H1 (cell line): ENCODE results near the gene TARBP2. TPM values are rescaled to one million over a fixed set of nuclear protein-coding genes. Genes with fewer than 3 reads are reported as not detected.

Source experiments
- CTCF ChIA-PET: fragments of 300-600 bp; sonication (Branson Sonifier 250); formaldehyde crosslinking; loops from one replicate; lab custom pipeline; 2021; ENCODE audit not compliant: partially characterized antibody; lab: Charles Lee
- POLR2A ChIA-PET: fragments of 300-600 bp; sonication (Branson Sonifier 250); formaldehyde crosslinking; loops from one replicate; lab custom pipeline; 2021; ENCODE audit warnings: inconsistent platforms; ENCODE audit not compliant: partially characterized antibody; lab: Charles Lee
- DNase-seq, 2 experiments: peaks; one replicate each; pipeline versions ENCODE4 v3.0.0 to v3.0.0-alpha.2; 2010 to 2022; ENCODE audit warnings: low spot score in 2 of 2, low read depth in 1 of 2, mixed read lengths in 1 of 2
- FAIRE-seq: peaks from 2 replicates; lab custom pipeline; 2011; peaks lifted over from hg19 to GRCh38; lab: Jason Lieb, UNC
- H2AFZ ChIP-seq: 2 replicates; pipeline ENCODE4 v1.8.1; 2012; ENCODE audit warnings: low read length, inconsistent platforms
- H2AK5ac ChIP-seq: 2 replicates; pipeline ENCODE4 v1.6.1; 2013; ENCODE audit warnings: low read depth, low read length
- H2BK120ac ChIP-seq: replicated peaks from 2 replicates; pipeline ENCODE3; 2013; ENCODE audit warnings: low read depth, low read length, inconsistent platforms
- H2BK12ac ChIP-seq: 2 replicates; pipeline ENCODE4 v1.6.1; 2013; ENCODE audit warnings: low read depth, low read length
- H2BK15ac ChIP-seq: 2 replicates; pipeline ENCODE4 v1.6.1; 2013; ENCODE audit warnings: low read length
- H2BK20ac ChIP-seq: 2 replicates; pipeline ENCODE4 v1.6.1; 2013; ENCODE audit warnings: low read length
- H2BK5ac ChIP-seq: 2 replicates; pipeline ENCODE4 v1.6.1; 2013; ENCODE audit warnings: low read depth, low read length
- H3K14ac ChIP-seq: 2 replicates; pipeline ENCODE4 v1.6.1; 2013; ENCODE audit warnings: inconsistent platforms; ENCODE audit not compliant: insufficient read length
- H3K18ac ChIP-seq: 2 replicates; pipeline ENCODE4 v1.6.1; 2013; ENCODE audit warnings: low read length; ENCODE audit errors: extremely low read depth
- H3K23ac ChIP-seq: 2 replicates; pipeline ENCODE4 v1.6.1; 2013; ENCODE audit warnings: inconsistent platforms; ENCODE audit not compliant: insufficient read length
- H3K23me2 ChIP-seq: 2 replicates; pipeline ENCODE4 v1.6.1; 2013; ENCODE audit warnings: low read depth, low read length
- H3K27ac ChIP-seq: 2 replicates; pipeline ENCODE4 v1.6.1; 2011; ENCODE audit warnings: low read depth, low read length, inconsistent platforms
- H3K27me3 ChIP-seq, 4 experiments: replicated peaks in 1 of 4; 1 replicate in 1 of 4; 2 replicates in 3 of 4; pipeline versions ENCODE4 v1.6.1 to v1.8.1; 2011 to 2013; ENCODE audit warnings: low read length in 3 of 4, mild to moderate bottlenecking in 3 of 4, inconsistent platforms in 2 of 4, mixed read lengths in 2 of 4, moderate library complexity in 1 of 4; ENCODE audit not compliant: control insufficient read depth in 3 of 4, insufficient read depth in 3 of 4; ENCODE audit errors: extremely low read depth in 1 of 4
- H3K36me3 ChIP-seq, 4 experiments: 2 replicates each; pipeline versions ENCODE4 v1.6.1 to v1.8.1; 2011 to 2013; ENCODE audit warnings: mild to moderate bottlenecking in 4 of 4, low read length in 3 of 4, moderate library complexity in 2 of 4, control low read depth in 1 of 4, inconsistent platforms in 1 of 4; ENCODE audit not compliant: insufficient read depth in 4 of 4, control insufficient read depth in 2 of 4
- H3K4ac ChIP-seq: replicated peaks from 2 replicates; pipeline ENCODE3; 2013; ENCODE audit warnings: low read length, low read depth, mixed read lengths, inconsistent platforms; ENCODE audit not compliant: insufficient read length
- H3K4me1 ChIP-seq, 4 experiments: replicated peaks in 1 of 4; 1 replicate in 1 of 4; 2 replicates in 3 of 4; pipeline versions ENCODE4 v1.6.1 to v1.8.1; 2011 to 2013; ENCODE audit warnings: low read length in 3 of 4, inconsistent platforms in 2 of 4, mixed read lengths in 1 of 4; ENCODE audit not compliant: insufficient read depth in 4 of 4, control insufficient read depth in 3 of 4
- H3K4me2 ChIP-seq, 2 experiments: 2 replicates each; pipeline versions ENCODE4 v1.6.1 to v1.8.1; 2011 to 2013; ENCODE audit warnings: low read depth in 2 of 2, low read length in 2 of 2, control low read depth in 1 of 2, inconsistent platforms in 1 of 2, mild to moderate bottlenecking in 1 of 2; ENCODE audit not compliant: insufficient read depth in 1 of 2
- H3K4me3 ChIP-seq, 4 experiments: fragments of 200-600, 300-600 bp in 1 of 4; sonication (generic), shearing (Covaris generic), sonication (Bioruptor Twin) in 1 of 4; 2 replicates each; pipeline versions ENCODE4 v1.5.1 to v1.8.1; 2011 to 2016; ENCODE audit warnings: low read length in 4 of 4, low read depth in 3 of 4, control low read depth in 2 of 4, inconsistent platforms in 2 of 4, mild to moderate bottlenecking in 2 of 4, mixed read lengths in 1 of 4, moderate library complexity in 1 of 4; ENCODE audit not compliant: insufficient read depth in 2 of 4; ENCODE audit errors: extremely low read depth in 1 of 4
- H3K56ac ChIP-seq: replicated peaks from 2 replicates; pipeline ENCODE3; 2013; ENCODE audit warnings: low read depth, mild to moderate bottlenecking, mixed read lengths, low read length, inconsistent platforms; ENCODE audit not compliant: insufficient read length
- H3K79me1 ChIP-seq: 2 replicates; pipeline ENCODE4 v1.6.1; 2013; ENCODE audit warnings: low read depth, low read length, control low read depth
- H3K79me2 ChIP-seq, 2 experiments: 2 replicates each; pipeline versions ENCODE4 v1.6.1 to v1.8.1; 2012 to 2013; ENCODE audit warnings: low read length in 2 of 2, mild to moderate bottlenecking in 2 of 2, inconsistent platforms in 1 of 2; ENCODE audit not compliant: insufficient read depth in 2 of 2, control insufficient read depth in 1 of 2
- H3K9ac ChIP-seq, 4 experiments: replicated peaks in 1 of 4; 1 replicate in 1 of 4; 2 replicates in 3 of 4; pipeline versions ENCODE4 v1.6.1 to v1.8.1; 2011 to 2013; ENCODE audit warnings: low read depth in 3 of 4, low read length in 3 of 4, control low read depth in 2 of 4, mild to moderate bottlenecking in 2 of 4, moderate library complexity in 2 of 4, inconsistent platforms in 1 of 4; ENCODE audit errors: extremely low read depth in 1 of 4
- H3K9me3 ChIP-seq, 2 experiments: 2 replicates each; pipeline versions ENCODE4 v1.6.1 to v1.8.1; 2012 to 2013; ENCODE audit warnings: mild to moderate bottlenecking in 2 of 2, moderate library complexity in 2 of 2, control low read depth in 1 of 2, inconsistent platforms in 1 of 2, low read depth in 1 of 2, low read length in 1 of 2, mixed read lengths in 1 of 2; ENCODE audit not compliant: insufficient read depth in 2 of 2
- H4K20me1 ChIP-seq, 2 experiments: replicated peaks in 1 of 2; 2 replicates each; pipeline versions ENCODE3 to v1.8.1; 2011 to 2013; ENCODE audit warnings: inconsistent platforms in 2 of 2, low read length in 2 of 2, mild to moderate bottlenecking in 1 of 2; ENCODE audit not compliant: insufficient read depth in 2 of 2, control insufficient read depth in 1 of 2
- H4K5ac ChIP-seq: 2 replicates; pipeline ENCODE4 v1.6.1; 2013; ENCODE audit warnings: low read length, low read depth, mixed read lengths, inconsistent platforms; ENCODE audit not compliant: insufficient read length
- H4K8ac ChIP-seq: 2 replicates; pipeline ENCODE4 v1.8.0; 2013; ENCODE audit warnings: mild to moderate bottlenecking, moderate library complexity, low read length, inconsistent platforms; ENCODE audit not compliant: insufficient read depth; ENCODE audit errors: extremely low read depth
- H4K91ac ChIP-seq: replicated peaks from 2 replicates; pipeline ENCODE3; 2013; ENCODE audit warnings: low read length, mixed read lengths, inconsistent platforms; ENCODE audit not compliant: insufficient read length
- POLR2A ChIP-seq, 2 experiments: IDR thresholded peaks; 1 replicate in 1 of 2; 2 replicates in 1 of 2; pipeline ENCODE4 v1.6.1; 2011; ENCODE audit warnings: low read depth in 2 of 2, low read length in 2 of 2, mild to moderate bottlenecking in 2 of 2; ENCODE audit errors: control extremely low read depth in 1 of 2
- POLR2AphosphoS5 ChIP-seq: IDR thresholded peaks from 2 replicates; pipeline ENCODE4 v1.6.1; 2011; ENCODE audit warnings: low read depth, low read length
- TBP ChIP-seq: IDR thresholded peaks from 2 replicates; pipeline ENCODE4 v1.6.1; 2011; ENCODE audit warnings: low read depth, low read length, improper control_type of control experiment
- WGBS, 2 experiments: shearing (Covaris generic) in 1 of 2; methylation state at CpG; one replicate each; pipeline versions ENCODE4 v1.1.6 to v1.1.7; 2013 to 2015; ENCODE audit warnings: low lambda C conversion rate in 2 of 2, mixed read lengths in 2 of 2, inconsistent platforms in 1 of 2, low coverage in 1 of 2, missing lambda C conversion rate in 1 of 2; ENCODE audit not compliant: insufficient replicate concordance in 2 of 2, insufficient coverage in 1 of 2, insufficient read length in 1 of 2; ENCODE audit errors: extremely low coverage in 1 of 2, missing lambda C conversion rate in 1 of 2; 5-methylcytosine and 5-hydroxymethylcytosine counted together
- polyA plus RNA-seq, 7 experiments: library from polyadenylated mRNA; depleted of rRNA in 3 of 7; stranded (reverse) in 5 of 7; unstranded in 2 of 7; fragments of >200 nt in 5 of 7; fragments of 200-250 nt in 2 of 7; gene quantifications; 1 replicate in 5 of 7; 2 replicates in 1 of 7; 4 replicates in 1 of 7; pipeline versions ENCODE4 v1.2.1 to v1.2.3, GENCODE V29; 2011 to 2013; ENCODE audit warnings: missing spikeins in 2 of 7, mixed read lengths in 2 of 7
- total RNA-seq: library from RNA; stranded (reverse); fragmentation: NEBNext Ultra II Directional; extraction: Animal tissue kit (Norgen Biotek cat#: 25700); gene quantifications from 2 replicates; pipeline ENCODE4 v1.2.1, GENCODE V29; 2021

Gene TARBP2
- total and polyA plus RNA-seq, 2 of the 8 experiments (the other 6 are each of a cell fraction or from before 2014, with no cell fraction given) = 69.9 to 122 TPM

DNA sequence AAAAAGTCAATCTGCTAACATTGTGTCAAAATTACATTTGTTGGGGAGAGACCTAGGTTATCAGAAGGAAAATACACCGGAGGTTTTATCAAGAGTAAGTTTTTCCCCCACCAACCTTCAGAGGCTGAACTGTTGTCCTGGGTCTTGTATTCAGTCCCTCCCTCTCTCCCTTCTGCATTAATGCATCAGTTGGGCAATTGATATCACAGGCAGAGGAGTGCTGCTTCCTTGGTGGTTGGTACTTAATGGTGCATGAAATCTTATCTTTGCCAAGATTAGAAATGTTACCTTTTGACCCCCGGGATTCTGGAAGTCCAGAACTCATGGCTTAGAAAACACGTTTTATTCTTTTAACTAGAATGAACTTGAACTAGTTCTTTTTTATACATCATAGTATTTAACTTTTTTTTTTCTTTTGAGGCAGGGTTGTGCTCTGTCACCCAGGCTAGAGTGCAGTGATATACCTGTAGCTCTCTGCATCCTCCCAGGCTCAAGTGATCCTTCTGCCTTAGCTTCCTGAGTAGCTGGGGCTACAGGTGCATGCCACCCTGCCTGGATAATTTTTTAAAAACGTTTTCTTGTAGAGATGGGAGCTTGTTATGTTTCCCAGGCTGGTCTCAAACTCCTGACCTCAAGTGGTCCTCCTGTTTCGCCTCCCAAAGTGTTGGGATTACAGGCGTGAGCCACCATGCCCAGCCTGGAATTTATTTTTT is 44.3 kb upstream of the TARBP2 start:
- DNase-seq = no peak

More for the DNA sequence above, 44.3 kb upstream of the TARBP2 start:
- Histone ChIP-seq H3K9ac (no peak overlapping the region), H3K18ac (no peak overlapping the region), H2BK20ac (no peak overlapping the region), H3K4ac (no peak overlapping the region), H3K27me3 (no peaks in the 10 kb centered on the region), H3K79me2 (peaks cover 29 to 92% of the 10 kb centered on the region in 2 experiments), H2BK12ac (no peak overlapping the region), H4K91ac (no peak overlapping the region), H3K27ac (no peak overlapping the region), H3K56ac (no peak overlapping the region), H2BK5ac (no peak overlapping the region), H4K20me1 (peaks cover 38 to 44% of the 10 kb centered on the region in 2 experiments), H3K4me1 (peaks cover 0 to 8% (median 5%) of the 10 kb centered on the region in 4 experiments; a peak in 4 of 7 replicates), H3K4me3 (no peak overlapping the region), H4K8ac (no peak overlapping the region), H4K5ac (no peak overlapping the region), H2AFZ (no peak overlapping the region), H3K79me1 (peaks cover 7% of the 10 kb centered on the region; the same call in 1 of the 2 replicates), H3K23ac (no peak overlapping the region), H2BK120ac (no peak overlapping the region), H3K9me3 (no peaks in the 10 kb centered on the region), H3K23me2 (peaks cover 7% of the 10 kb centered on the region), H2AK5ac (no peak overlapping the region), H3K4me2 (no peak overlapping the region), H2BK15ac (no peak overlapping the region), H3K36me3 (peaks cover 68 to 86% (median 77%) of the 10 kb centered on the region in 4 experiments), H3K14ac (no peak overlapping the region)
- POLR2A ChIA-PET = interaction anchor here (0.7 to 57.6 kb wide), 13 partner anchors 9 to 243 kb away, joined by 3 to 3397 read pairs (median 4); partner anchors contain the start of genes MAP3K12, NPFF, SP1 and TARBP2
- FAIRE-seq = no peak
- CTCF ChIA-PET = interaction anchor here (0.5 to 1.2 kb wide), 5 partner anchors 14 to 190 kb away, joined by 3 to 4 read pairs (median 3); no protein-coding TSS in a partner anchor
- WGBS, 2 experiments = 81% methylated on average over 6 of the region's 6 CpGs; no CpG with 5 or more reads in 1 of the 2 experiments
- TF ChIP-seq POLR2AphosphoS5 = peak; percentile 76
- TF ChIP-seq POLR2A (IDR thresholded peaks at IDR 0.05; ENCODE audit: control extremely low read depth in 1 of 2, low read depth in 2 of 2, low read length in 2 of 2) = peak in 1 of 2 experiments; percentile 38; a peak in 2 of 3 replicates
- no peak for TF ChIP-seq TBP
